GM19467 (cell line): ENCODE measurements around the gene PACRG.

ENCODE experiments used
- ATAC-seq: cut with Tn5 transposase; IDR thresholded peaks from one replicate; pipeline ENCODE4 v1.9.1; 2021; ENCODE audit warnings: mild to moderate bottlenecking, moderate library complexity; ENCODE audit not compliant: unreplicated experiment

The PACRG gene

GRCh38 chr6:162773996-162774395 is 46.2 kb downstream of the PACRG start:
- no peak for ATAC-seq

- no peak for ATAC-seq
Measured at GRCh38 chr6:162777091-162777490, 49.3 kb downstream of the PACRG start.

- ATAC-seq = no peak
Measured at GRCh38 chr6:162778603-162779002, 50.8 kb downstream of the PACRG start.

- no peak for ATAC-seq
Measured at GRCh38 chr6:162785632-162786242, 58.0 kb downstream of the PACRG start.

DNA sequence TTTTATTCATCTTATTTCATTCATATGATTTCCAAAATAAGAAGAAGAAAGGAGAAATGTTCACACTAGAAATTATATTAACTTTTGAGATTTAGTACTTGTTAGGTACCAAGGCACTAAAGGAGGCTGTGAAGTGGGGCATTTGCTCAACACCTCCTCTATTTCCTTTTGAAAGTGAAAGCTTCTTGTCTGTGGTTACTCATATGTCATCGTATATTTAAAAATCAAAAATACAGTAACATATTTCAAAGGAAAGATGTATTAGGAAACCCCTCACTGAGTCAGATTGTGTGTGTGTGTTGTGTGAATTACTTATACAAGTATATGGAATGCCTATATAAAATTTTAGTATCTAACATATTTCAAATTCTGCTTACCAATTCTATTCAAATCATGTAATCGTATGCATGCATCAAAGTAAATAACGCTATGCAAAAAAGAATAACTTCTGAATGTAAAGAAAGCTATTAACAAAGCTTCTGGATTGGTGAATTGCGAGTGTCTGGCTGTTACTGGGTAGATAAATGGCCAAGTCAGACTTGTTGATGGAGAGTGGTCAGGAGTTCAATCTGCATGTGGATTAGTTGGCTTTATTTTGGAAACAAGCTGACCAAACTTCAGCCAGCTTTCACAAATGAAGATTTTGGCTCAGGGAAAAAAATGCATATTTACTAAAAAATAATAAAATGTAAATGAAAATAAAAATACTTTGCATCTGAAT is 70.9 kb downstream of the PACRG start:
- no peak for ATAC-seq

DNA sequence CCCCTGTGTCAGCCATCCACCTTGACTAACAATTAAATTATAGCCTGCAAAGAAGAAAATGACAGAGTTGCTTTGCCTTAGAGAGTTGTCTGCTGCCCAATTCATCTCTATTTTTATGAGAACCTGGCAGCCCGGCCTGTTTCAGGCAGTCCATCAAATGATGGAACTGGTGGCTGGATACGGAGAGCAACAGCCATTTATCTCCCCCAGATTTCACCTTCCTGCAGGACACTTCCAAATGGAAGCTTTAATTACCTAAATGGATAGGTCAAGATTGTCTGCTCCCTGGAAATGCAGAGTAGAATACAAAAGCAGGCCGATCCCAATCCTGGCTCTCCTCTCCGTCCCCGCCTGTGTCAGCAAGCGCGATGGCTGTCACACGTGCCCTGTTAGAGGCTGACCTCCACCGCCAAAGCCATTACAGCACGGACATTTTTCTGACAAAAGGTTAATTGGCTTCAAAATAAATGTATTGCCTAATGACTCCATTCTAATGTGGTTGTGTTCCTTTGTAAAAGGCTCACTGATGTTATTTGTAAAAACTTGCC is 86.7 kb downstream of the PACRG start:
- no peak for ATAC-seq

GRCh38 chr6:162817196-162817595 is 89.4 kb downstream of the PACRG start:
- no peak for ATAC-seq

DNA sequence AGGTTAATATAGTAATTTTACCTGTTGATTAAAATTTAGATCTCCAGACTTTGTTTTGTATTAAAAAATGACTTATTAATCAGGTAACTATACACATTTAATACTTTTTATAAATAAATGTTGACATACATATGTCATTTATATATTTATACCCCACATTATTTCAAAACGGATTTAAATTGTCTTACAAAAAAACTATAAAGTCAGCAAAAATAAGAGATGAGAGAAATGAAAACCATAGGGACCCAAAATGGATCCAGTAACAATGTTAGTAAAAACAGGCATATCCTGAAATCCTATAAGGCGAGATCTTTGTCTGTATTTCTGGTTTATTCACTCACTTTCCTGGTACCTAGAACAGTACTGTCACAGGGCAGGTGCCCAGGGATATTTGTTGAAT is 91.5 kb downstream of the PACRG start:
- ATAC-seq = no peak

- ATAC-seq = no peak
Measured at GRCh38 chr6:162821102-162821501, 93.3 kb downstream of the PACRG start.

DNA sequence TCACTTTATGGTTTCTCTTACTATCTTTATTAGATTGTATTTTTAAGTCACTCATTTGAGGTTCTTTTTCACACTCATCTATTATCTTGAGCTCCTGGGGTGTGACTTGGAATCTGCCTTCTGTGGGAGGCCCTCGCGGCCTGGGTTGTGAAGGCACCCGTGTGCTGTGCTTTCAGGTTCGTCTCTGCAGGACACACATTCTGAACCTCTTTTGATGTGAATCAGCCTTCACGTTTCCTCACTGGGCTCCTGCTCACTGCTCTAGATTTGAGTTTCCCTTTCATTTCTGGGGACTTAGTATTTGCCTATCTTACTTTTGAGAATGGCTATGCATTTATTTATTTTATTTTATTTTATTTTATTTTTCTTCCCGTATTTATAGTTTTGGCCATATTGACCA is 97.8 kb downstream of the PACRG start:
- no peak for ATAC-seq

DNA sequence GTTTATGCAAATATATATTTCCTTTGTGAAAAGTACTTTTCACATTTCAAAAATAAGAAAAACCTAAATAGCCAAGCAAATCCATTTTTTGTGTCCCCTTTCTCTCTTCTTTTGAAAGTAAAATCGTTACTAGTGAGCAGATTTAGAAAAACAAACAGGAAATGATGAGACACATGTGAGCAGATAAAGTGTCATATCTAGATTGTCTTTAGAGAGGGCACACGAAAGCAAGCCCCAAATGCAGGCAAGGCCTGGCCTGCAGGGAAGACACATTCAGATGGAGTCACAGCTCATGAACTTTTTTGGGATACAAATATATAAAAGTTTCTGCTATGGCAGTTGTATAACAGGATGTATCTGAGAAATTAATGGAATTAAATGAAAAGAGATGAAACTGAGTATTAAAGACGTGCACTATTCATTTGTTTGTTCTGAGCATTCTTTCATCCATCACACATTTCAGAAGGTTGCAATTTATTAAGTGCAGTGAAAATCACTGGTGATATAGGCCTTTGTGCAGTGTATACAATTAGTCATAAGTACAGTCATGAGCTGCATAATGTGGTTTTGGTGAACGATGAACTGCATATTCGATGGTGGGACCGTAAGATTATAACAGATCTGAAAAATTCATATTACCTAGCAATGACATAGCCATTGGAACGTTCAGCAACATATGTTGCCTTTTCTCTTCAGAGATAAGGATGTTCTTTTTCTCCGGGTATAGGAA is 101.4 kb downstream of the PACRG start:
- ATAC-seq = no peak

DNA sequence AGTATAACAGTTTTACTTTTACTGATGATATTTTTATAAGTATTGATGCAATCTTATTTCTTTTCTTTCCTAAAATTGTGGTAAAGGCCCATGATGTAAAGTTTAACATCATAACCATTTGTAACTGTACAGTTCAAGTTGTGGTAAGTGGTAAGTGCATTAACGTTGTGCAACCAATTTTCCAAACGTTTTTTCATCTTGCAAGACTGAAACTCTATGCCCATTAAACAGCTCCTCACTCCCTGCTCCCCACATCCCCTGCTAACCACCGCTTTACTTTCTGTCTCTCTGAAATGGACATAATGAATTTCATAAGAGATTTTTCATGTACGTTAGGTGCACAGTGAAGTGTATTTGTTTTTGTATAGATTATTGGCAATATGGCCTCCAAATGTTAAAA is 106.0 kb downstream of the PACRG start:
- no peak for ATAC-seq

GRCh38 chr6:162845972-162846371 is 118.2 kb downstream of the PACRG start:
- ATAC-seq = no peak

GRCh38 chr6:162846723-162847122 is 118.9 kb downstream of the PACRG start:
- ATAC-seq = no peak

DNA sequence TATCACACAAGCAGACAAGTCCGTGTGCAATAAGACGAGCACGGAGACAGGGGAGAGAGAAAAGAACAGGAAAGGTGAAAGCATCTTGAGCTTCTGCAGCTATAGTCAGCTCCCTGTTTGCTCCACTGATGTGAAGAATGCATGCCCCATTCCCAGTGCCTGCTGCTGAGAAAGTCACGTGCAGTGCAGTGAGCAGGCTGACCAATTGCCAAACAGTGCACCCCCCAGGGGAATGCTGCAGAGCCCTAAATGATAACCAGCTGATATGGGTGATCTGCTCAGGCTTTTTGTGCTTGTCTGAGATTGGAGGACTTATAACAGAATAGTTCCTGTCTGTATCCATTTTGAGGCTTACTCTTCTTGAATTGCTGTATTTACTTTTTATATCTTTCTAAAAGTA is 121.5 kb downstream of the PACRG start:
- no peak for ATAC-seq

DNA sequence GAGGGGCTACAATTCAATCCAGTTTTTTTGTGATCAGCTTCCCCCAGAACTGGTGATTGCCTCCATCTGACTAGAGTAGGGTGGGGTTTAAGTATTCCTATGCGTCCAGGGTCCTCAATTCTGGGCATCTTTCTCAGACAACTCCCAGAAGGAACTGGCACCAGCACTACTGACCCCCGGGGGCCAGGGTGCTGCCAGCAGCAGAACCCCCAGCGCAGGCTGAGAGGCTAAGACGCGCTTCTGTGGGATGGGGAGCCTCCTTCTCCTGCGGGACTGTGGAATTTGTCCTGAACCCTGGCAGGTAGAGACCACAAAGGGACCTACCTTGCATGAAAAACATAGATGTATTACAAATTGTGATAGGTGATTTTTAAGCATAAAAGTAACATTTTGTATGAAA is 124.4 kb downstream of the PACRG start:
- no peak for ATAC-seq

GRCh38 chr6:162852840-162853577 is 125.2 kb downstream of the PACRG start:
- no peak for ATAC-seq

DNA sequence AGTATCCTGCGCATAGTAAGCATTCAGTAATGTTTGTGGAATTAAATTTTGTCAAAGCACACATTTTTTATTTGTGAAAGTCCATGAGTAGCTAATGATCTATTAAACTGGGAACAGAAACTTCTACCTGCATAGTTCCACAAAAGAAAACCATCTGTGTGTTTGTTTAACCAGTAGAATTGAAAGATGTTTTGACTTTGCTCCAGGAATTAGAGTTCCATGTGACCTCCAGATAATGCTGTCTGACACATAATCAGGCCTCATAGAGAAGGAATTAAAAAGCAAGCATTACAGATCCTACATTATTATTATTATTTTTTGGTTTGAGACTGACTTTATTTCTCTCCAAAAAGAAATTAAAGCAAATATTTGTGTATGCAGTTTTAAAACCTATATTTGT is 126.5 kb downstream of the PACRG start:
- no peak for ATAC-seq

- ATAC-seq = no peak
Measured at GRCh38 chr6:162854734-162855191, 127.0 kb downstream of the PACRG start.

GRCh38 chr6:162856885-162857284 is 129.1 kb downstream of the PACRG start:
- ATAC-seq = no peak

- no peak for ATAC-seq
Measured at GRCh38 chr6:162857326-162857725, 129.6 kb downstream of the PACRG start.
